GM11168 (cell line): ENCODE measurements around the gene AKAP8L.

Experiments used
- in situ Hi-C: fragments of 300-500 bp; cut with MboI; formaldehyde crosslinking; loops from one replicate; pipeline ENCODE4 v1.12.0; 2022; ENCODE audit warnings: low sequenced_read_pairs; ENCODE audit not compliant: unreplicated experiment

Gene AKAP8L

GRCh38 chr19:15449620-15450527 is 31.1 kb upstream of the AKAP8L start, which contains the start of gene WIZ:
Gene WIZ, minus strand, starts transcription at chr19:15449956. Its CDS starts 1,649 bp downstream, at chr19:15448307.
- in situ Hi-C loops, result no loop called here

- in situ Hi-C loops, result no loop called here
These were observed 30.2 kb upstream of the AKAP8L start for GRCh38 chr19:15448778-15449619.

GRCh38 chr19:15448044-15448777 is 29.4 kb upstream of the AKAP8L start:
- in situ Hi-C loops, result no loop called here

- in situ Hi-C loops, result no loop called here
These were observed 28.3 kb upstream of the AKAP8L start for GRCh38 chr19:15447057-15447456.

GRCh38 chr19:15445807-15446376 is 27.1 kb upstream of the AKAP8L start:
- in situ Hi-C loops, result no loop called here

GRCh38 chr19:15445227-15445605 is 26.4 kb upstream of the AKAP8L start:
- in situ Hi-C loops, result no loop called here

GRCh38 chr19:15444505-15445226 is 25.9 kb upstream of the AKAP8L start:
- in situ Hi-C loops, result no loop called here

GRCh38 chr19:15443838-15444237 is 25.1 kb upstream of the AKAP8L start:
- in situ Hi-C loops, result no loop called here

- in situ Hi-C loops, result no loop called here
These were observed 24.5 kb upstream of the AKAP8L start for GRCh38 chr19:15443325-15443724.

- in situ Hi-C loops, result no loop called here
These were observed 23.5 kb upstream of the AKAP8L start for GRCh38 chr19:15442142-15442920.

- in situ Hi-C loops, result no loop called here
These were observed 22.5 kb upstream of the AKAP8L start for GRCh38 chr19:15441317-15441716.

GRCh38 chr19:15439821-15440641 is 21.2 kb upstream of the AKAP8L start:
- in situ Hi-C loops, result no loop called here

GRCh38 chr19:15439078-15439799 is 20.5 kb upstream of the AKAP8L start:
- in situ Hi-C loops, result no loop called here

GRCh38 chr19:15438577-15438976 is 19.8 kb upstream of the AKAP8L start:
- in situ Hi-C loops, result no loop called here

- in situ Hi-C loops, result no loop called here
These were observed 19.3 kb upstream of the AKAP8L start for GRCh38 chr19:15438124-15438496.

- in situ Hi-C loops, result no loop called here
These were observed 18.8 kb upstream of the AKAP8L start for GRCh38 chr19:15437355-15438123.

- in situ Hi-C loops, result no loop called here
These were observed 18.0 kb upstream of the AKAP8L start for GRCh38 chr19:15436826-15437110.
